AG08395 (cell line): Measurements from ENCODE around the gene RNF4.
A peak's percentile ranks its signal among the peaks of the same experiment; 100 is the strongest.
"Not testable (repeated sequence)": the region's sequence is repeated elsewhere in the genome, so short reads cannot be mapped to it uniquely, and the experiment has no call there.

Experiments used
- DNase-seq: peaks from one replicate; pipeline ENCODE4 v3.0.0; 2012; ENCODE audit warnings: mixed read lengths, low spot score

Gene RNF4

DNA sequence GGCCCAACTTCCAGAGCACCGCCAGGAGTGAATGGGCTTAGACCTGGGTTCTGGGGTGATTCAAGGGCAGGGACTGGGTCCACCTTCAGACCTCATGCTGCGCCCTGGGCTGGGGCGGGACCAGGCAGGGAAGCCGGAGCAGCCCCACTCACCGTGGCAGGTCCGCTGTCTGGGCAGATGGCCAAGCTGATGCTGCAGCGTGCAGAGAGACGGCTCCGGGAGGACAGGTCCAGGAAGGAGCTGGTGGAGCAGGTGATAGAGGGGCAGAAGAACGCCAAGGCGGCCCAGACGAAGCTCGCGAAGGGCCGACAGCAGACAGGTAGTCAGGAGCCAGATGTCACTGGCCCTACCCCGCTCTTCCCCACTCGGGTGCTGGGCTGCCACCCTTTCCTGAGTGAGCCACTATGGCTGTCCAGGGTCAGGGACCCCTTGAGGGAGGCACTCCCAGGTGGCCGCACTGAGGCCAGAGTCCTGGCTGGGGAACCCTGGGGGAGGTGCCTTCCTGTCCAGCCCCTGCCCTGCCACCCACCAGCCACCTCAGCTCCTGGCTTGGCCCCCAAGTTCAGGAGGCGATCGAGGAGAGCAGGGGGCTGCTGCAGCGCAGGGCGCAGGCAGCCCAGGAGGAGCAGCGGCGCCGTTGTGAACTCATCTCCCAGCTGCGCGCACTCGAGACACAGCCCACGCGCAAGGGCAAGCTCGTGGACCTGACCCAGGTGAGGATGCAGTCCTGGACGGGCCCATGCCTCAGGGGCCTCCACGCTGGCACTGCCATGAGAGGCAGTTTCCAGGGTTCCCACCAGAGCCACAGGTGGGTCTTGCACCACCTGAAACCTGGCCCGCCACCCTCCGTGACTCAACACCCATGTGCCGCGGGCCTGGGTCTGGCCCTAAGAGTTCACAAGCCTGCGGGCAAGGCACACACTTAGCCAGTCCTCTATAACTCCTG lies 10.1 kb upstream of the RNF4 start:
- DNase-seq = no peak

GRCh38 chr4:2459589-2460349 lies 9.1 kb upstream of the RNF4 start:
- DNase-seq = no peak

DNA sequence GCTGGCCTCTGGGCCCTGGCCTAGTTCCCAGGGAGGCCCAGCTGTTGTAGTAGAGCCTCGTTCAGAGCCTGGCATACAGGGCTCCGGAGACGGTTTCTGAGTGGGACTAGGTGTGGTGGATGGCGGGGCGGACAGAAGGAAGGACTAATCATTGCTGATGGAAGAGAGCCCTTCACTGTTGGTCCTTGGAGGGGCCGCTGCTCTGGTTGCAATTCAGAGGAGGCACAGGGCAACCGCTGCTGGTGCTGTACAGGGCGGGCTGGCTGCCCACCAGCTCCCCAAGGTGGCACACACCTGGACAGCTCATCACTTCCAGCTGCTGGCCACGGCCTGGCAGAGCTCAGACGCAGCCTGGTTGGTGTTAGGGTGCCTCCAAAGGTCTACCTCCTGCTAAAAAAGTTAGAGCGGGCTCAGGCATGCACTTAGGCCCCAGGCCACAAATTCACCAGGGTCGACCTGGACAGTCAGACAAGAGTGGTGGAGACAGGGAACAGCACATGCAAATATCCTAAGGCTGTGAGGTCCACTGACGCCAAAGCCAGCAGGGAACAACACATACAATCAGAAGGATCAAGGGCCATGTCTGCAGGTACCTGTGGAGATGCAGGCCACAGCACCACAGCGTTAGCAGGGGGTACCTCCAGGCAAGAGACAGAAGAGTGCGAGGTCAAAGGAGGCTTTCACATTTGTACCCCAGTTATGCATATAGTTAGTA lies 7.5 kb upstream of the RNF4 start:
- no peak for DNase-seq

- DNase-seq = peak; percentile 80
Measured at GRCh38 chr4:2462218-2462991, 6.5 kb upstream of the RNF4 start.

- no peak for DNase-seq
Measured at GRCh38 chr4:2462992-2463762, 5.7 kb upstream of the RNF4 start.

DNA sequence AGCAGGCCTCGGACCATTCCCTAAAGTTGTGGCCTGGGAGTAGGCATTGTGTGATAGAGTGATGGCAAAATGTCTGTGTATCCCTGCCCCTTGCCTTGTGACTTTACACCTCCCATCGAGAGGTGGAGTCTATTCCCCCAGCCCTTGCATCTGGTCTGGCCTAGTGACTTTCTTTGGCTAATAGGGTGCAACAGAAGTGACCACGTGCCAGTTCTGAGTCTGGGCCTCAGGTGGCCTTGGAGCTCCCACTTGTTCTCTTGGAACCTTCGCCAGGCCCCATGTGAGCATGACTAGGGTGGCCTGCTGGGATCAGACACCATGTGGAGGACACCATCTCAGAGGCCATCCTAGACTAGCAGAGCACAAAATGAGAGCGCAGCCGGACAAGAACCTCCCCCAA lies 3.9 kb upstream of the RNF4 start:
- DNase-seq = no peak

DNA sequence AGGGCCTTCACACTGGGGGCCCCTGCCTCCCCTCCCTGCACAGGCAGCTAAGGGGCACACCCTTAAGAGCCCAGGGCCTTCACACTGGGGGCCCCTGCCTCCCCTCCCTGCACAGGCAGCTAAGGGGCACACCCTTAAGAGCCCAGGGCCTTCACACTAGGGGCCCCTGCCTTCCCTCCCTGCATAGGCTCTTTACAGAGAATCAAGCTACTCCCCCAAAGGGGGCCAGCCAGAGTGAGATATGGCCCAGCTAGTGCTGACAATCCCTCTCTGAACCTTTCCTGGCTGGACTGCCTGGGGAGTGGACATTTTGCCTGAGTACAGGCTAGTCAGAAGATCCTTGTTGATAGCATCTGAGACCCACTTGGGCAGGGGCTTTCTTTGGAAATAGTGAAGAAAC lies 3.4 kb upstream of the RNF4 start:
- not testable (repeated sequence) for DNase-seq

- DNase-seq = peak; percentile 39
Measured at GRCh38 chr4:2469192-2469984, 482 bp downstream of the RNF4 start.

DNA sequence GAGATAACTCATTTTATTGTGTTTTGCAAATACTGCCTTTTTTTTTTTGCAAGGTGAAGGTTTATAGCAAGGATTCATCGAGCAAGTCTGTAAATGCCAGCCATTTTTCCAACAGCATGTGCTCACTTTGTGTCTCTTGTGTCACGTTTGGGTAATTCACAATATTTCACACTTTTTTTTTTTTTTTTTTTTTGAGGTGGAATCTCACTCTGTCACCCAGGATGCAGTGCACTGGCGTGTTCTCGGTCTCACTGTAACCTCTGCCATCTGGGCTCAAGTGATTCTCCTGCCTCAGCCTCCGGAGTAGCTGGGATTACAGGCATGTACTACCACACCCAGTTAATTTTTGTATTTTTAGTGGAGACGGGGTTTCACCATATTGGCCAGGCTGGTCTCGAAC lies 1.9 kb downstream of the RNF4 start:
- no peak for DNase-seq

- DNase-seq = no peak
Measured at GRCh38 chr4:2472187-2472586, 3.3 kb downstream of the RNF4 start.

DNA sequence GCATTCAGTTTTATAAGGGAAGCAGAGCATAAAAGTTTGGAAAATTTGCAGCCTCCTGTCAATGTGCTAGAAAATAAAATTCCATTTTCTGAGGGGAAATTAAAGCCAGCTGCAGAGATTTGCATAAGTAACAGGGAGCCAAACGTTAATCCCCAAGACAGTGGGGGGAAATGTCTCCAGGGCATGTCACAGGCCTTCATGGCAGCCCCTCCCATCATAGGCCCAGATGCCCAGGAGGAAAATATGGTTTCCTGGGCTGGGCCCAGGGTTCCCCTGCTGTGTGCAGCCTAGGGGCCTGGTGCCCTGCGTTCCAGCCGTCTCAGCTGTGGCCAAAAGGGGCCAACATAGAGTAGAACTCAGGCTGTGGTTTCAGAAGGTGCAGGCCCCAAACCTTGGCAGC lies 9.3 kb downstream of the RNF4 start:
- DNase-seq = no peak

- DNase-seq = no peak
Measured at GRCh38 chr4:2480649-2481048, 11.7 kb downstream of the RNF4 start.

GRCh38 chr4:2482192-2482591 lies 13.3 kb downstream of the RNF4 start:
- no peak for DNase-seq

DNA sequence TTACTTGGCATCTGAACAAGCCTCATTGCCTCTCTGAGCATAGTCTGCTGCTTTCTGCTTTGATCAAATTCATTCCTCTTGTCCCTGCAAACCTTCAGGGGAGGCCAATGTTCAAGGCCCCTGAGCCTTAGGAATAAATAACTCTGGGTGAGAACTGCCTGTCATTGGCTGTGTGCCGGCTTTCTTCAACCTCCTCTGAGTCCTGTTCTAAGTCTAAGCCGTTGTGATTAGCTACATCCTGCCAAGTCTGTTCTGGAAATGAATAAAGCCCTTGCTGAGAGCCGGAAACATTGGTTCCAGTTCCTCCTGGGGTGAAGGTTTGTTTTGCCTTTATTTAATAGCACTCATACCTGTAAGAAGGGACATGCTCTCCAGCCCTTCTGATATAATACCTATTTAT lies 13.8 kb downstream of the RNF4 start:
- DNase-seq = peak; percentile 41

GRCh38 chr4:2483237-2483636 lies 14.3 kb downstream of the RNF4 start:
- no peak for DNase-seq

- DNase-seq = no peak
Measured at GRCh38 chr4:2484185-2484584, 15.3 kb downstream of the RNF4 start.

GRCh38 chr4:2484993-2485392 lies 16.1 kb downstream of the RNF4 start:
- DNase-seq = peak; percentile 67

GRCh38 chr4:2485956-2486355 lies 17.1 kb downstream of the RNF4 start:
- DNase-seq = no peak

DNA sequence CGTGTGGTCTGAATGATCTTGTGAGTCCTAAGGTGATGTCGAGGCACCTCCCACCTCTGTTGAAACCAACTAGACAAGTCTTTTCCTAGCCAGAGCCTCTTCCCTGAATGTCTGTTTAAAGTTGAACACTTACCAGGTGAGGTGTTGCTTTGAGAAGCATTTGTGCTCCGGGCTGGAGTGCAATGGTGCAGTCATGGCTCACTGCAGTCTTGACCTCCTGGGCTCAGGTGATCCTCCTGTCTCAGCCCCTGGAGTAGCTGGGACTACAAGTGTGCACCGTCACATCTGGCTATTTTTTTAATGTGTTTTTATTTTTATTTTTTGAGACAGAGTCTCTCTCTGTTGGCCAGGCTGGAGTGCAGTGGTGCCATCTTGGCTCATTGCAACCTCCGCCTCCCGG lies 18.1 kb downstream of the RNF4 start:
- no peak for DNase-seq

DNA sequence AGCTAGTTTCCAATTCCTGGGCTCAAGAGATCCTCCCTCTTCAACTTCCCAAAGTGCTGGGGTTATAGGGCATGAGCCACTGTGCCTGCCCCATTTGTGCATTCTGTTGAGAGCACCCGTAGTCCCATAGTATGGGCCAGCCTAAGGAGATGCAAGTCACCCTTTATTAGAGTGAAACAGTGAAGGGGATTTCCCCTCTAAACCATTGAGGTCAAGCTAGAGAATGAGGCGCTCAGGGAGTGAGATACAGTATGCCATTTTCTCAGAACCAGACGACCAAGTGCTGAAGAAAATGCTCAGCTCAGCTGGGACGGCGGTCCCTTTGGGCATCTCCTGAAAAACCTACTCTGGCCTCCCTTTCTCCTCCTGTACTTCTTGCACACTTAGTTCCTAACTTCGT lies 18.7 kb downstream of the RNF4 start:
- no peak for DNase-seq
